Measurements from ENCODE around the gene PTGFRN.

PTGFRN gene

GRCh38 chr1:116891396-116892079 lies 18.2 kb upstream of the PTGFRN start:
- DNase-seq: no peak

GRCh38 chr1:116895073-116895472 lies 14.6 kb upstream of the PTGFRN start:
- no peak for DNase-seq

- no peak for DNase-seq
Measured at GRCh38 chr1:116899529-116899928, 10.2 kb upstream of the PTGFRN start.

- DNase-seq: no peak
Measured at GRCh38 chr1:116900471-116901365, 9.0 kb upstream of the PTGFRN start.

GRCh38 chr1:116902027-116902426 lies 7.7 kb upstream of the PTGFRN start:
- DNase-seq: no peak

GRCh38 chr1:116902723-116903383 lies 6.9 kb upstream of the PTGFRN start:
- DNase-seq: no peak

- DNase-seq: no peak
Measured at GRCh38 chr1:116904791-116905320, 4.9 kb upstream of the PTGFRN start.

GRCh38 chr1:116906812-116907211 lies 2.9 kb upstream of the PTGFRN start:
- DNase-seq: no peak

- DNase-seq: no peak
Measured at GRCh38 chr1:116907351-116907750, 2.4 kb upstream of the PTGFRN start.

- DNase-seq: no peak
Measured at GRCh38 chr1:116908266-116908665, 1.4 kb upstream of the PTGFRN start.

- DNase-seq: no peak
Measured at GRCh38 chr1:116908820-116909511, 750 bp upstream of the PTGFRN start.

- peak; percentile 37 for DNase-seq
Measured at GRCh38 chr1:116910379-116911187, 867 bp downstream of the PTGFRN start.

GRCh38 chr1:116911188-116911553 lies 1.5 kb downstream of the PTGFRN start:
- no peak for DNase-seq

GRCh38 chr1:116911779-116912469 lies 2.2 kb downstream of the PTGFRN start:
- DNase-seq: no peak

GRCh38 chr1:116912846-116913245 lies 3.1 kb downstream of the PTGFRN start:
- no peak for DNase-seq

GRCh38 chr1:116913941-116914340 lies 4.2 kb downstream of the PTGFRN start:
- no peak for DNase-seq

GRCh38 chr1:116914667-116915066 lies 5.0 kb downstream of the PTGFRN start:
- no peak for DNase-seq

- DNase-seq: no peak
Measured at GRCh38 chr1:116915086-116915661, 5.5 kb downstream of the PTGFRN start.

- DNase-seq: no peak
Measured at GRCh38 chr1:116916002-116916401, 6.3 kb downstream of the PTGFRN start.

GRCh38 chr1:116916533-116917445 lies 7.1 kb downstream of the PTGFRN start:
- no peak for DNase-seq
